Neural crest cell (in vitro differentiated cells): Measurements from ENCODE around the gene SBNO1. TPM values are rescaled to one million over a fixed set of nuclear protein-coding genes. Genes with fewer than 3 reads are reported as not detected.
A peak's percentile ranks its signal among the peaks of the same experiment; 100 is the strongest.

Source experiments
- DNase-seq: peaks from one replicate; pipeline ENCODE4 v3.0.0; 2021; ENCODE audit warnings: low read depth, mixed read lengths, low spot score
- H3K27ac Mint-ChIP-seq: one replicate; pipeline ENCODE4 v1.8.0; 2021; ENCODE audit warnings: mild to moderate bottlenecking, mixed read lengths; ENCODE audit not compliant: unreplicated experiment
- H3K27me3 Mint-ChIP-seq: 2 replicates; pipeline ENCODE4 v1.8.0; 2021; ENCODE audit warnings: low read depth, mild to moderate bottlenecking, mixed read lengths
- H3K36me3 Mint-ChIP-seq: 2 replicates; pipeline ENCODE4 v1.8.0; 2021; ENCODE audit warnings: low read depth, mild to moderate bottlenecking, mixed read lengths
- H3K4me1 Mint-ChIP-seq: 2 replicates; pipeline ENCODE4 v1.8.0; 2021; ENCODE audit warnings: mixed read lengths
- H3K4me3 Mint-ChIP-seq: one replicate; pipeline ENCODE4 v1.8.0; 2021; ENCODE audit warnings: mild to moderate bottlenecking, mixed read lengths
- H3K9me3 Mint-ChIP-seq: 2 replicates; pipeline ENCODE4 v1.8.0; 2021; ENCODE audit warnings: mixed read lengths
- total RNA-seq: library from RNA; stranded (reverse); gene quantifications from 2 replicates; pipeline ENCODE4 v1.2.1, GENCODE V29; 2021
- TF ChIP-seq, protein P1 (sequence below): fragments of 200-600 bp; sonication (generic); conservative IDR thresholded peaks from 2 replicates; pipeline ENCODE4 v1.5.0; 2021; ENCODE audit warnings: antibody characterized with exemption, mild to moderate bottlenecking

The SBNO1 gene
- total RNA-seq, 1 donor from 2014 or later: 43.2 TPM

DNA sequence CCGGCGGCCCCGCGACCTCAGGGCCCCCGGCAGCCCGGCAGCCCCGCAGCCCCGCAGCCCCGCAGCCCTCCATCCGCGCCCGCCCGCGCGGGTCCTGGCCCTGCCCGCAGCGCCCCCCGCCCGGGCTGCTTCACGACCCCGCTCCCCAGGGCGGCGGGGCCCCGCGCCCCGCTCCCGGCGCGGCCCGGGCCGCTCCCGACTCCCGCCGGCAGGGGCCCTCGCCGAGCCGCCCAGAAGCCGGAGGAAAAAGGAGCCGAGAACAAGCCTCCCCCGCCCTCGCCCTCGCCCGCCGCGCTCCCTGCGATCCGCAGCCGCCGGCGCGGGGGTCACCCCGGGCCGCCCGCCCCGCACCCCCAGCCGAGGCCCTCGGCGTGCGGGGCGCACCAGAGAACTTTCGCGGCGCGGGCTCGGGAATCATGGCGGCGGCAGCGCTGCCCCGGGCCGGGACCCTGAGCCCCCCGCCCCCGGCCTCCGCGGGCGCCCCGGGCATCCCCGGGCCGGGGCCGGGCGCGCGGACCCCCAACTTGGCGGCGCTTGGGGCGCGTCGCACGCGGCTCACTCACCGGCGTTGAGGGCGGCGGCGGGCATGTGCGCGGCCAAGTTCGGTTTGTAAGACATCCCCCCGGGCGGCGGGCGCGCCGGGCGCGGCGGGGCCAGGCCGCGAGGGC lies 93.5 kb downstream of the SBNO1 start:
- Mint-ChIP-seq H3K4me1 (peaks cover 40% of the 10 kb centered on the region), H3K9me3 (no peaks in the 10 kb centered on the region), H3K4me3 (no peak overlapping the region), H3K36me3 (peaks cover 9% of the 10 kb centered on the region), H3K27me3 (peaks cover 16% of the 10 kb centered on the region), H3K27ac (no peak overlapping the region)
- DNase-seq: peak; percentile 61
- TF ChIP-seq, protein P1, sequence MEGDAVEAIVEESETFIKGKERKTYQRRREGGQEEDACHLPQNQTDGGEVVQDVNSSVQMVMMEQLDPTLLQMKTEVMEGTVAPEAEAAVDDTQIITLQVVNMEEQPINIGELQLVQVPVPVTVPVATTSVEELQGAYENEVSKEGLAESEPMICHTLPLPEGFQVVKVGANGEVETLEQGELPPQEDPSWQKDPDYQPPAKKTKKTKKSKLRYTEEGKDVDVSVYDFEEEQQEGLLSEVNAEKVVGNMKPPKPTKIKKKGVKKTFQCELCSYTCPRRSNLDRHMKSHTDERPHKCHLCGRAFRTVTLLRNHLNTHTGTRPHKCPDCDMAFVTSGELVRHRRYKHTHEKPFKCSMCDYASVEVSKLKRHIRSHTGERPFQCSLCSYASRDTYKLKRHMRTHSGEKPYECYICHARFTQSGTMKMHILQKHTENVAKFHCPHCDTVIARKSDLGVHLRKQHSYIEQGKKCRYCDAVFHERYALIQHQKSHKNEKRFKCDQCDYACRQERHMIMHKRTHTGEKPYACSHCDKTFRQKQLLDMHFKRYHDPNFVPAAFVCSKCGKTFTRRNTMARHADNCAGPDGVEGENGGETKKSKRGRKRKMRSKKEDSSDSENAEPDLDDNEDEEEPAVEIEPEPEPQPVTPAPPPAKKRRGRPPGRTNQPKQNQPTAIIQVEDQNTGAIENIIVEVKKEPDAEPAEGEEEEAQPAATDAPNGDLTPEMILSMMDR: peak; percentile 63

DNA sequence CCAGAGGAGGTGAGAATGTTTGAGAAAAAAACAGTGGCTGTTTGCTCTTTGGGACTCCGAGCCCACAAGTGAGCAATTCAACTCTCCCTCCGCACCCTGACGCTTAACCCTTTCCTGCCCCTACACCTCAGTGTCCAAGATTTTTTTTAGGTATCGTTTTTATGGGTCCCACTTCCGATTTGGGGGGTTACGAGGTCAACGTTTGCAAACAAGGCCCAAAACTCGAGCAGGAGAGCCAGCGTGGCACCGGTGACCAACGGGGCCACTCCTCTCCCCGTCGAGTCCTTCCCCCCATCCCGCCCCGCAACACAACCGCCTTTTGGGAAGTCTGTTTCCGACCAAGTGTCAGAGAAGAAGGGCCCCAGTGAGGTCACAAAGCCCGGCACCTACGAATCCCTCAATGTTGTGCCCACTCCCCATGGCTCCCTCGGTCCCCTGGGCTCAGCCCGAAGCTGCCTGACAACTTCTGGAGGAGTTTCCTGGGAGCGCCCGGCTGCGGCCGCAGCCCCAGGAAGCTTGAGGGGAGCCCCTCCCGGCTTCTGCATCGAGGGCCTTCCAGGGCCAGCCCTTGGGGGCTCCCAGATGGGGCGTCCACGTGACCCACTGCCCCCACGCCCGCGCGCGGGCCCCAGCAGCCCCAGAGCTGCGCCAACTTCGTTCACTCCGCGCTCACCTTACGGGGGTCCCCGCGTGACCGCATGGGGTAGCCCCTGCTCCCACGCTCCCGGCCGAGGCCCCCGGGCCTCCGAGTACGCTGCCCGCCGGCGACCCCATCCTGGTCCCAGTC lies 94.2 kb downstream of the SBNO1 start:
- no peaks in the 10 kb centered on the region for H3K9me3 Mint-ChIP-seq
- peak overlapping the region; percentile 100 for H3K27ac Mint-ChIP-seq
- DNase-seq: peak; percentile 28
- H3K27me3 Mint-ChIP-seq: peaks cover 16% of the 10 kb centered on the region
- peaks cover 40% of the 10 kb centered on the region for H3K4me1 Mint-ChIP-seq
- peaks cover 9% of the 10 kb centered on the region for H3K36me3 Mint-ChIP-seq
- peak overlapping the region; percentile 99 for H3K4me3 Mint-ChIP-seq
- TF ChIP-seq, protein P1: no peak

DNA sequence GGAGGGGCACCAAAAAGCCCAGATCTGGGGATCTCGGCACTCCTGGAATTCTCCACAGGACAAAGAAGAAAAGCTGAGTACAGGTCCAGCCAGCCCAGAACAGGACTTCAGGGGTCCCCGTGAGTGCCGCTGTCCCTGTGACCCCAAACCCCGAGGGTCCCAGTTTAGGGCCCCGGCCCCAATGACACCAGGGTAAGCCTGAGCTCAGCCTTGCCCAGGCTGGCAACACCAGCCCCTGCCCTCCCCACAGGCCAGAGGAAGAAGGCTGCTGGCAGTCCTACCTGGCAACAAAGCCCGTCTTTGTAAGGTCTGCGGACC lies 94.8 kb downstream of the SBNO1 start:
- Mint-ChIP-seq H3K9me3 (no peaks in the 10 kb centered on the region), H3K27me3 (peaks cover 16% of the 10 kb centered on the region), H3K4me3 (peak overlapping the region; percentile 99), H3K36me3 (peaks cover 9% of the 10 kb centered on the region), H3K4me1 (peaks cover 40% of the 10 kb centered on the region), H3K27ac (peak overlapping the region; percentile 100)
- TF ChIP-seq, protein P1: no peak
- DNase-seq: no peak

DNA sequence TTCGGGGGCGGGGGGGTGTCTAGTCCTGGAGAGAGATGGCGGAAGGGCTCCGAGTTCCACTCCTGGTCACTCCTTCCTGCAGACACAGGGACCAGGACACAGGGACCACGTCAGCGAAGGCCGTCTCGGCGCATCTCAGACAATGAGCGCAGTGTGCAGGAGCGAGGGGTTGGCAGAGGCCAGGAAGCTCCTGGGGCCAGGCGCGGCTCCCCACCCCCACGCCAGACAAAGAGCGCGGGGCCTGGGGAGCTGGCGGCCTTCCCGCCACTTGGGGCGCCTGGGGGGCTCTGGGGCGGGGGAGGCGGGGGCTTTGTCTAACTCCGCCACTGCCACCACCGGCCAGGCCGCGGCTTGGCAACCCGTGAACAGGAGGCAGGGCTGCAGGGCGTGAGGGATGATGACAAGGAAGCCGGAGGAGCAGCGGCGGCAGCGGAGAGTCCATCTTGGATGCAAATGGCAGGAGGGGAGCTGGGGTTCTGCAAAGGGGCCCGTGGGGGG lies 95.2 kb downstream of the SBNO1 start:
- TF ChIP-seq, protein P1: no peak
- Mint-ChIP-seq H3K36me3 (peaks cover 13% of the 10 kb centered on the region), H3K27ac (peak overlapping the region; percentile 100), H3K4me1 (peaks cover 40% of the 10 kb centered on the region), H3K27me3 (peaks cover 16% of the 10 kb centered on the region), H3K9me3 (no peaks in the 10 kb centered on the region), H3K4me3 (peak overlapping the region; percentile 99)
- DNase-seq: peak; percentile 82

DNA sequence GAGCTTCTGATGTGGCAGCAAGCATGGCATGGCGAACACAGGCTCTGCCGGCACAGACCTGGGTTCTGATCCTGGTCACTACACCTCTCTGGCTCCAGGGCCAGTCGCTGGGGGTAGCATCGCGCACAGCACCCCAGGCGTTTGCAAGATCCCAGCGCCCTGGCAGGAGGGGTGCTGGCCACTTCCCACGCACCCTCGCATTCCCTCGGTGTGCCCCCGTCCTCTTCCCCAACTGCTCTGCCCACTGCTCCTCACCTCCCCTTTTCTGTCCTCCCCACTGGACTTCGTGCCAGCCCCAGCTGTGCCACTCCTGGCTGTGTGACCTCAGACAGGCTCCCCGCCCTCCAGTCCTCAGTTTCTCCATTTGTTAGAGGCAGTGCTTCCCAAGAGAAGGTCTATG lies 95.8 kb downstream of the SBNO1 start:
- Mint-ChIP-seq H3K4me3 (peak overlapping the region; percentile 99), H3K4me1 (peaks cover 40% of the 10 kb centered on the region), H3K9me3 (no peaks in the 10 kb centered on the region), H3K36me3 (peaks cover 14% of the 10 kb centered on the region), H3K27ac (peak overlapping the region; percentile 99), H3K27me3 (peaks cover 16% of the 10 kb centered on the region)
- no peak for DNase-seq
- TF ChIP-seq, protein P1: no peak
